MCF 10A (cell line): ENCODE data around the gene KRT15. TPM values are rescaled to one million over a fixed set of nuclear protein-coding genes. Genes with fewer than 3 reads are reported as not detected.

Experiments
- BruUV-seq: library from RNA; stranded (reverse); fragments of 400-500 nt; replicated peaks from 2 replicates; lab custom pipeline; 2021; lab: Mats Ljungman, UMichigan
- CTCF ChIA-PET: fragments of 300-600 bp; sonication (Branson Sonifier 250); formaldehyde crosslinking; extraction: SDS; loops from one replicate; lab custom pipeline; 2021; ENCODE audit warnings: antibody characterized with exemption, inconsistent platforms; lab: Yijun Ruan, JAX
- POLR2A ChIA-PET: fragments of 300-600, 350-650 bp; sonication (Branson Sonifier 250); formaldehyde crosslinking; extraction: SDS; loops from one replicate; lab custom pipeline; 2020; ENCODE audit warnings: antibody characterized with exemption, inconsistent platforms; lab: Yijun Ruan, JAX
- DNase-seq: peaks from one replicate; pipeline ENCODE4 v3.0.0-alpha.2; 2018; ENCODE audit not compliant: unreplicated experiment
- H3K27ac Mint-ChIP-seq: one replicate; pipeline ENCODE4 v1.8.0; 2022; ENCODE audit warnings: mild to moderate bottlenecking, low read depth, mixed read lengths; ENCODE audit not compliant: unreplicated experiment
- H3K27me3 Mint-ChIP-seq: one replicate; pipeline ENCODE4 v1.8.0; 2022; ENCODE audit warnings: mixed read lengths; ENCODE audit not compliant: insufficient read depth, unreplicated experiment
- H3K36me3 Mint-ChIP-seq: one replicate; pipeline ENCODE4 v1.8.0; 2022; ENCODE audit warnings: mild to moderate bottlenecking, moderate library complexity, mixed read lengths; ENCODE audit not compliant: insufficient read depth, unreplicated experiment
- H3K4me1 Mint-ChIP-seq: one replicate; pipeline ENCODE4 v1.8.0; 2022; ENCODE audit warnings: mixed read lengths; ENCODE audit not compliant: insufficient read depth, unreplicated experiment
- H3K4me3 Mint-ChIP-seq: one replicate; pipeline ENCODE4 v1.8.0; 2022; ENCODE audit warnings: mild to moderate bottlenecking, moderate library complexity, mixed read lengths; ENCODE audit not compliant: unreplicated experiment
- H3K9me3 Mint-ChIP-seq: one replicate; pipeline ENCODE4 v1.8.0; 2022; ENCODE audit warnings: mixed read lengths; ENCODE audit not compliant: unreplicated experiment
- CTCF ChIP-seq: fragments of 200-600 bp; IDR thresholded peaks from one replicate; pipeline ENCODE4 v1.8.0; 2022; ENCODE audit warnings: antibody characterized with exemption, mild to moderate bottlenecking; ENCODE audit not compliant: unreplicated experiment
- intact Hi-C: fragments of 100-400 bp; cut with micrococcal nuclease; formaldehyde crosslinking; loops from 2 replicates; pipeline ENCODE4 v1.14.1; 2022
- total RNA-seq: library from RNA; stranded (reverse); gene quantifications from 2 replicates; pipeline ENCODE4 v1.2.3, GENCODE V29; 2022

Gene KRT15
- total RNA-seq, 1 experiment from 2014 or later = 83.4 TPM

- Mint-ChIP-seq H3K27me3 (peaks cover 25% of the 10 kb centered on the region), H3K36me3 (no peaks in the 10 kb centered on the region), H3K4me3 (no peak overlapping the region), H3K9me3 (no peaks in the 10 kb centered on the region), H3K4me1 (no peaks in the 10 kb centered on the region), H3K27ac (no peak overlapping the region)
- intact Hi-C loops = no loop called here
- POLR2A ChIA-PET = interaction anchor here (1.1 kb wide), 1 partner anchor 72 kb away, joined by 3 read pairs; no protein-coding TSS in a partner anchor
- CTCF ChIA-PET = interaction anchor here (4.1 to 22.4 kb wide), 2 partner anchors 14 to 102 kb away, joined by 34 to 415 read pairs; no protein-coding TSS in a partner anchor
- TF ChIP-seq CTCF = no peak
- no peak for DNase-seq
- no TSS peak for BruUV-seq
Observed at GRCh38 chr17:41563607-41564170, 45.0 kb upstream of the KRT15 start.

GRCh38 chr17:41561554-41561953 is 42.9 kb upstream of the KRT15 start:
- POLR2A ChIA-PET = no interaction called here
- DNase-seq = no peak
- Mint-ChIP-seq H3K27ac (no peak overlapping the region), H3K27me3 (peaks cover 23% of the 10 kb centered on the region), H3K4me3 (no peak overlapping the region), H3K9me3 (no peaks in the 10 kb centered on the region), H3K36me3 (no peaks in the 10 kb centered on the region), H3K4me1 (no peaks in the 10 kb centered on the region)
- CTCF ChIA-PET = interaction anchor here (1.2 to 22.4 kb wide), 3 partner anchors 12 to 104 kb away, joined by 3 to 415 read pairs (median 65); no protein-coding TSS in a partner anchor
- no TSS peak for BruUV-seq
- intact Hi-C loops = no loop called here
- TF ChIP-seq CTCF = no peak

- no TSS peak for BruUV-seq
Observed at GRCh38 chr17:41559548-41559947, 40.9 kb upstream of the KRT15 start.

More at GRCh38 chr17:41559548-41559947, 40.9 kb upstream of the KRT15 start:
- ChIA-PET CTCF (interaction anchor here (0.6 to 22.4 kb wide), 5 partner anchors 10 to 106 kb away, joined by 3 to 415 read pairs (median 6); no protein-coding TSS in a partner anchor), POLR2A (interaction anchor here (0.6 to 1.9 kb wide), 8 partner anchors 10 to 212 kb away, joined by 3 to 8 read pairs (median 4); partner anchors contain the start of gene KRT17)
- H3K36me3 Mint-ChIP-seq = no peaks in the 10 kb centered on the region
- H3K4me1 Mint-ChIP-seq = peaks cover 2% of the 10 kb centered on the region
- no peak for TF ChIP-seq CTCF
- no peak overlapping the region for H3K27ac Mint-ChIP-seq
- peak; percentile 50 for DNase-seq
- no peak overlapping the region for H3K4me3 Mint-ChIP-seq
- H3K27me3 Mint-ChIP-seq = peaks cover 8% of the 10 kb centered on the region
- no peaks in the 10 kb centered on the region for H3K9me3 Mint-ChIP-seq
- intact Hi-C loops = no loop called here
